Calu3 (cell line): Measurements from ENCODE around the gene U2AF1L4. TPM values are rescaled to one million over a fixed set of nuclear protein-coding genes. Genes with fewer than 3 reads are reported as not detected.

Source experiments
- Bru-seq: library from RNA; stranded (reverse); fragments of 400-500 nt; gene quantifications from one replicate; lab custom pipeline; 2021; lab: Mats Ljungman, UMichigan
- BruChase-seq, 2 experiments: library from RNA; stranded (reverse); fragments of 400-500 nt; gene quantifications; one replicate each; lab custom pipeline; 2021; lab: Mats Ljungman, UMichigan
- BruUV-seq: library from RNA; stranded (reverse); fragments of 400-500 nt; replicated peaks from 2 replicates; lab custom pipeline; 2021; lab: Mats Ljungman, UMichigan
- CTCF ChIA-PET: fragments of 300-600 bp; sonication (Branson Sonifier 250); formaldehyde crosslinking; loops from one replicate; lab custom pipeline; 2022; ENCODE audit warnings: antibody characterized with exemption; lab: Charles Lee
- DNase-seq: peaks from one replicate; pipeline ENCODE4 v3.0.0; 2022
- H3K27ac Mint-ChIP-seq: one replicate; pipeline ENCODE4 v1.8.0; 2022; ENCODE audit warnings: mixed read lengths; ENCODE audit not compliant: unreplicated experiment
- H3K27me3 Mint-ChIP-seq: one replicate; pipeline ENCODE4 v1.8.0; 2022; ENCODE audit warnings: mixed read lengths; ENCODE audit not compliant: unreplicated experiment
- H3K36me3 Mint-ChIP-seq: one replicate; pipeline ENCODE4 v1.8.0; 2022; ENCODE audit warnings: mild to moderate bottlenecking, moderate library complexity, mixed read lengths; ENCODE audit not compliant: insufficient read depth, unreplicated experiment
- H3K4me1 Mint-ChIP-seq: one replicate; pipeline ENCODE4 v1.8.0; 2022; ENCODE audit warnings: mild to moderate bottlenecking, low read depth, mixed read lengths; ENCODE audit not compliant: unreplicated experiment
- H3K4me3 Mint-ChIP-seq: one replicate; pipeline ENCODE4 v1.8.0; 2022; ENCODE audit warnings: mild to moderate bottlenecking, low read depth, moderate library complexity, mixed read lengths; ENCODE audit not compliant: unreplicated experiment
- H3K9me3 Mint-ChIP-seq: one replicate; pipeline ENCODE4 v1.8.0; 2022; ENCODE audit warnings: low read depth, mixed read lengths; ENCODE audit not compliant: unreplicated experiment
- CTCF ChIP-seq: fragments of 200-600 bp; IDR thresholded peaks from one replicate; pipeline ENCODE4 v1.8.0; 2022; ENCODE audit warnings: antibody characterized with exemption; ENCODE audit not compliant: unreplicated experiment
- intact Hi-C: fragments of 100-400 bp; cut with micrococcal nuclease; formaldehyde crosslinking; loops from one replicate; pipeline ENCODE4 v1.10.0; 2022; ENCODE audit not compliant: unreplicated experiment
- long read RNA-seq: library from polyadenylated mRNA; stranded (forward); transcript quantifications from one replicate; pipeline ENCODE4 v2.0.0, GENCODE V29; 2022
- total RNA-seq: library from RNA; stranded (reverse); gene quantifications from 2 replicates; pipeline ENCODE4 v1.2.3, GENCODE V29; 2022

Gene U2AF1L4
- 15.1 and 16.2 TPM in 2 replicates for total RNA-seq
- Bru-seq, nascent RNA = percentile 60 among the genes with signal in this experiment
- BruChase-seq, experiment 1, labeled RNA remaining after a 6-hour chase = percentile 67 among the genes with signal in this experiment
- percentile 54 among the genes with signal in this experiment for BruChase-seq, experiment 2, labeled RNA remaining after a 2-hour chase
- long read RNA-seq, partial matches to known transcripts = 3 of 27 reads
- long read RNA-seq, other reads (novel, unspliced or antisense) = 20 of 27 reads

GRCh38 chr19:35745328-35746086, at the start of gene U2AF1L4, which contains the start of gene PSENEN:
TSS of gene U2AF1L4 (minus strand) at chr19:35745418. CDS start at chr19:35745391, 27 bp downstream.
TSS of gene PSENEN (plus strand) at chr19:35745651. CDS start at chr19:35745931, 280 bp downstream.
- intact Hi-C loops = loop anchor here (10.0 kb wide), 1 partner anchor 189 kb away; the partner anchor contains the start of gene LRFN3
- DNase-seq = peak; percentile 97
- Mint-ChIP-seq H3K27ac (peak within 1 kb of the TSS; percentile 100), H3K4me3 (peak within 1 kb of the TSS; percentile 96), H3K4me1 (peaks cover 51% of the 10 kb centered on the region), H3K27me3 (no peaks in the 10 kb centered on the region), H3K9me3 (no peaks in the 10 kb centered on the region), H3K36me3 (peaks cover 68% of the 10 kb centered on the region)
- TF ChIP-seq CTCF = no peak
- TSS peak; percentile 77 for BruUV-seq
- CTCF ChIA-PET = interaction anchor here (0.6 to 1.9 kb wide), 8 partner anchors 33 to 690 kb away, joined by 3 to 13 read pairs (median 6); partner anchors contain the start of genes COX6B1 and KIRREL2

- CTCF ChIA-PET = no interaction called here
- Mint-ChIP-seq H3K27me3 (peaks cover 20% of the 10 kb centered on the region), H3K4me3 (no peak overlapping the region), H3K4me1 (peaks cover 8% of the 10 kb centered on the region), H3K9me3 (no peaks in the 10 kb centered on the region), H3K27ac (no peak overlapping the region), H3K36me3 (no peaks in the 10 kb centered on the region)
- no TSS peak for BruUV-seq
- no peak for TF ChIP-seq CTCF
- peak; percentile 43 for DNase-seq
- intact Hi-C loops = no loop called here
Measured at GRCh38 chr19:35793381-35794165, 48.4 kb upstream of the U2AF1L4 start.

GRCh38 chr19:35792888-35793287, 47.7 kb upstream of the U2AF1L4 start:
- intact Hi-C loops = no loop called here
- Mint-ChIP-seq H3K4me1 (peaks cover 8% of the 10 kb centered on the region), H3K9me3 (no peaks in the 10 kb centered on the region), H3K27ac (no peak overlapping the region), H3K36me3 (no peaks in the 10 kb centered on the region), H3K27me3 (peaks cover 20% of the 10 kb centered on the region), H3K4me3 (no peak overlapping the region)
- no TSS peak for BruUV-seq
- TF ChIP-seq CTCF = no peak
- CTCF ChIA-PET = no interaction called here
- no peak for DNase-seq

- no TSS peak for BruUV-seq
- Mint-ChIP-seq H3K9me3 (no peaks in the 10 kb centered on the region), H3K4me1 (peaks cover 8% of the 10 kb centered on the region), H3K27me3 (peaks cover 17% of the 10 kb centered on the region), H3K27ac (no peak overlapping the region), H3K36me3 (no peaks in the 10 kb centered on the region), H3K4me3 (no peak overlapping the region)
- no peak for TF ChIP-seq CTCF
- CTCF ChIA-PET = interaction anchor here (0.7 kb wide), 1 partner anchor 8 kb away, joined by 3 read pairs; no protein-coding TSS in a partner anchor
- intact Hi-C loops = no loop called here
- DNase-seq = no peak
Measured at GRCh38 chr19:35792312-35792711, 47.1 kb upstream of the U2AF1L4 start.
